H1 (cell line): ENCODE results near the gene GPR137. TPM values are rescaled to one million over a fixed set of nuclear protein-coding genes. Genes with fewer than 3 reads are reported as not detected.

Experiments
- CTCF ChIA-PET: fragments of 300-600 bp; sonication (Branson Sonifier 250); formaldehyde crosslinking; loops from one replicate; lab custom pipeline; 2021; ENCODE audit not compliant: partially characterized antibody; lab: Charles Lee
- POLR2A ChIA-PET: fragments of 300-600 bp; sonication (Branson Sonifier 250); formaldehyde crosslinking; loops from one replicate; lab custom pipeline; 2021; ENCODE audit warnings: inconsistent platforms; ENCODE audit not compliant: partially characterized antibody; lab: Charles Lee
- DNase-seq, 2 experiments: peaks; one replicate each; pipeline versions ENCODE4 v3.0.0 to v3.0.0-alpha.2; 2010 to 2022; ENCODE audit warnings: low spot score in 2 of 2, low read depth in 1 of 2, mixed read lengths in 1 of 2
- FAIRE-seq: peaks from 2 replicates; lab custom pipeline; 2011; peaks lifted over from hg19 to GRCh38; lab: Jason Lieb, UNC
- H2AFZ ChIP-seq: 2 replicates; pipeline ENCODE4 v1.8.1; 2012; ENCODE audit warnings: low read length, inconsistent platforms
- H2AK5ac ChIP-seq: 2 replicates; pipeline ENCODE4 v1.6.1; 2013; ENCODE audit warnings: low read depth, low read length
- H2BK120ac ChIP-seq: replicated peaks from 2 replicates; pipeline ENCODE3; 2013; ENCODE audit warnings: low read depth, low read length, inconsistent platforms
- H2BK12ac ChIP-seq: 2 replicates; pipeline ENCODE4 v1.6.1; 2013; ENCODE audit warnings: low read depth, low read length
- H2BK15ac ChIP-seq: 2 replicates; pipeline ENCODE4 v1.6.1; 2013; ENCODE audit warnings: low read length
- H2BK20ac ChIP-seq: 2 replicates; pipeline ENCODE4 v1.6.1; 2013; ENCODE audit warnings: low read length
- H2BK5ac ChIP-seq: 2 replicates; pipeline ENCODE4 v1.6.1; 2013; ENCODE audit warnings: low read depth, low read length
- H3K14ac ChIP-seq: 2 replicates; pipeline ENCODE4 v1.6.1; 2013; ENCODE audit warnings: inconsistent platforms; ENCODE audit not compliant: insufficient read length
- H3K18ac ChIP-seq: 2 replicates; pipeline ENCODE4 v1.6.1; 2013; ENCODE audit warnings: low read length; ENCODE audit errors: extremely low read depth
- H3K23ac ChIP-seq: 2 replicates; pipeline ENCODE4 v1.6.1; 2013; ENCODE audit warnings: inconsistent platforms; ENCODE audit not compliant: insufficient read length
- H3K23me2 ChIP-seq: 2 replicates; pipeline ENCODE4 v1.6.1; 2013; ENCODE audit warnings: low read depth, low read length
- H3K27ac ChIP-seq: 2 replicates; pipeline ENCODE4 v1.6.1; 2011; ENCODE audit warnings: low read depth, low read length, inconsistent platforms
- H3K27me3 ChIP-seq, 4 experiments: replicated peaks in 1 of 4; 1 replicate in 1 of 4; 2 replicates in 3 of 4; pipeline versions ENCODE4 v1.6.1 to v1.8.1; 2011 to 2013; ENCODE audit warnings: low read length in 3 of 4, mild to moderate bottlenecking in 3 of 4, inconsistent platforms in 2 of 4, mixed read lengths in 2 of 4, moderate library complexity in 1 of 4; ENCODE audit not compliant: control insufficient read depth in 3 of 4, insufficient read depth in 3 of 4; ENCODE audit errors: extremely low read depth in 1 of 4
- H3K36me3 ChIP-seq, 4 experiments: 2 replicates each; pipeline versions ENCODE4 v1.6.1 to v1.8.1; 2011 to 2013; ENCODE audit warnings: mild to moderate bottlenecking in 4 of 4, low read length in 3 of 4, moderate library complexity in 2 of 4, control low read depth in 1 of 4, inconsistent platforms in 1 of 4; ENCODE audit not compliant: insufficient read depth in 4 of 4, control insufficient read depth in 2 of 4
- H3K4ac ChIP-seq: replicated peaks from 2 replicates; pipeline ENCODE3; 2013; ENCODE audit warnings: low read length, low read depth, mixed read lengths, inconsistent platforms; ENCODE audit not compliant: insufficient read length
- H3K4me1 ChIP-seq, 4 experiments: replicated peaks in 1 of 4; 1 replicate in 1 of 4; 2 replicates in 3 of 4; pipeline versions ENCODE4 v1.6.1 to v1.8.1; 2011 to 2013; ENCODE audit warnings: low read length in 3 of 4, inconsistent platforms in 2 of 4, mixed read lengths in 1 of 4; ENCODE audit not compliant: insufficient read depth in 4 of 4, control insufficient read depth in 3 of 4
- H3K4me2 ChIP-seq, 2 experiments: 2 replicates each; pipeline versions ENCODE4 v1.6.1 to v1.8.1; 2011 to 2013; ENCODE audit warnings: low read depth in 2 of 2, low read length in 2 of 2, control low read depth in 1 of 2, inconsistent platforms in 1 of 2, mild to moderate bottlenecking in 1 of 2; ENCODE audit not compliant: insufficient read depth in 1 of 2
- H3K4me3 ChIP-seq, 4 experiments: fragments of 200-600, 300-600 bp in 1 of 4; sonication (generic), shearing (Covaris generic), sonication (Bioruptor Twin) in 1 of 4; 2 replicates each; pipeline versions ENCODE4 v1.5.1 to v1.8.1; 2011 to 2016; ENCODE audit warnings: low read length in 4 of 4, low read depth in 3 of 4, control low read depth in 2 of 4, inconsistent platforms in 2 of 4, mild to moderate bottlenecking in 2 of 4, mixed read lengths in 1 of 4, moderate library complexity in 1 of 4; ENCODE audit not compliant: insufficient read depth in 2 of 4; ENCODE audit errors: extremely low read depth in 1 of 4
- H3K56ac ChIP-seq: replicated peaks from 2 replicates; pipeline ENCODE3; 2013; ENCODE audit warnings: low read depth, mild to moderate bottlenecking, mixed read lengths, low read length, inconsistent platforms; ENCODE audit not compliant: insufficient read length
- H3K79me1 ChIP-seq: 2 replicates; pipeline ENCODE4 v1.6.1; 2013; ENCODE audit warnings: low read depth, low read length, control low read depth
- H3K79me2 ChIP-seq, 2 experiments: 2 replicates each; pipeline versions ENCODE4 v1.6.1 to v1.8.1; 2012 to 2013; ENCODE audit warnings: low read length in 2 of 2, mild to moderate bottlenecking in 2 of 2, inconsistent platforms in 1 of 2; ENCODE audit not compliant: insufficient read depth in 2 of 2, control insufficient read depth in 1 of 2
- H3K9ac ChIP-seq, 4 experiments: replicated peaks in 1 of 4; 1 replicate in 1 of 4; 2 replicates in 3 of 4; pipeline versions ENCODE4 v1.6.1 to v1.8.1; 2011 to 2013; ENCODE audit warnings: low read depth in 3 of 4, low read length in 3 of 4, control low read depth in 2 of 4, mild to moderate bottlenecking in 2 of 4, moderate library complexity in 2 of 4, inconsistent platforms in 1 of 4; ENCODE audit errors: extremely low read depth in 1 of 4
- H3K9me3 ChIP-seq, 2 experiments: 2 replicates each; pipeline versions ENCODE4 v1.6.1 to v1.8.1; 2012 to 2013; ENCODE audit warnings: mild to moderate bottlenecking in 2 of 2, moderate library complexity in 2 of 2, control low read depth in 1 of 2, inconsistent platforms in 1 of 2, low read depth in 1 of 2, low read length in 1 of 2, mixed read lengths in 1 of 2; ENCODE audit not compliant: insufficient read depth in 2 of 2
- H4K20me1 ChIP-seq, 2 experiments: replicated peaks in 1 of 2; 2 replicates each; pipeline versions ENCODE3 to v1.8.1; 2011 to 2013; ENCODE audit warnings: inconsistent platforms in 2 of 2, low read length in 2 of 2, mild to moderate bottlenecking in 1 of 2; ENCODE audit not compliant: insufficient read depth in 2 of 2, control insufficient read depth in 1 of 2
- H4K5ac ChIP-seq: 2 replicates; pipeline ENCODE4 v1.6.1; 2013; ENCODE audit warnings: low read length, low read depth, mixed read lengths, inconsistent platforms; ENCODE audit not compliant: insufficient read length
- H4K8ac ChIP-seq: 2 replicates; pipeline ENCODE4 v1.8.0; 2013; ENCODE audit warnings: mild to moderate bottlenecking, moderate library complexity, low read length, inconsistent platforms; ENCODE audit not compliant: insufficient read depth; ENCODE audit errors: extremely low read depth
- H4K91ac ChIP-seq: replicated peaks from 2 replicates; pipeline ENCODE3; 2013; ENCODE audit warnings: low read length, mixed read lengths, inconsistent platforms; ENCODE audit not compliant: insufficient read length
- BACH1 ChIP-seq: IDR thresholded peaks from 2 replicates; pipeline ENCODE4 v1.6.1; 2012; ENCODE audit warnings: low read length, improper control_type of control experiment
- BRCA1 ChIP-seq: IDR thresholded peaks from 2 replicates; pipeline ENCODE4 v1.6.1; 2012; ENCODE audit warnings: low read depth, low read length, improper control_type of control experiment
- EZH2 ChIP-seq: fragments of 200-600 bp; sonication (generic); IDR thresholded peaks from 2 replicates; pipeline ENCODE4 v1.7.1; 2012; ENCODE audit warnings: low read depth, mild to moderate bottlenecking, moderate library complexity, low read length, inconsistent platforms; ENCODE audit not compliant: severe bottlenecking
- KDM1A ChIP-seq: fragments of 200-600, 300-600 bp; sonication (generic); IDR thresholded peaks from 2 replicates; pipeline ENCODE4 v1.7.1; 2016; ENCODE audit warnings: mild to moderate bottlenecking, low read length, borderline replicate concordance
- KDM5A ChIP-seq: fragments of 200-600 bp; IDR thresholded peaks from 2 replicates; pipeline ENCODE4 v1.7.1; 2012; ENCODE audit warnings: mild to moderate bottlenecking, low read length, inconsistent platforms, mixed read lengths
- RBBP5 ChIP-seq: IDR thresholded peaks from 2 replicates; pipeline ENCODE4 v1.7.1; 2012; ENCODE audit warnings: low read depth, mild to moderate bottlenecking, inconsistent platforms, low read length, moderate library complexity, borderline replicate concordance
- SAP30 ChIP-seq: fragments of 300-600 bp; sonication (generic); IDR thresholded peaks from 2 replicates; pipeline ENCODE4 v1.7.1; 2012; ENCODE audit warnings: low read length, moderate library complexity, mild to moderate bottlenecking, inconsistent platforms; ENCODE audit not compliant: insufficient read depth, insufficient replicate concordance
- SIX5 ChIP-seq: IDR thresholded peaks from 2 replicates; pipeline ENCODE4 v1.6.1; 2011; ENCODE audit warnings: mild to moderate bottlenecking, low read depth, low read length
- SP2 ChIP-seq: IDR thresholded peaks from 2 replicates; pipeline ENCODE4 v1.6.1; 2012; ENCODE audit warnings: mild to moderate bottlenecking, low read length, inconsistent platforms
- TEAD4 ChIP-seq: IDR thresholded peaks from 2 replicates; pipeline ENCODE4 v1.6.1; 2012; ENCODE audit warnings: low read depth, low read length, inconsistent platforms, mixed read lengths
- USF2 ChIP-seq: IDR thresholded peaks from 2 replicates; pipeline ENCODE4 v1.6.1; 2011; ENCODE audit warnings: low read length, improper control_type of control experiment
- WGBS, 2 experiments: shearing (Covaris generic) in 1 of 2; methylation state at CpG; one replicate each; pipeline versions ENCODE4 v1.1.6 to v1.1.7; 2013 to 2015; ENCODE audit warnings: low lambda C conversion rate in 2 of 2, mixed read lengths in 2 of 2, inconsistent platforms in 1 of 2, low coverage in 1 of 2, missing lambda C conversion rate in 1 of 2; ENCODE audit not compliant: insufficient replicate concordance in 2 of 2, insufficient coverage in 1 of 2, insufficient read length in 1 of 2; ENCODE audit errors: extremely low coverage in 1 of 2, missing lambda C conversion rate in 1 of 2; 5-methylcytosine and 5-hydroxymethylcytosine counted together
- polyA plus RNA-seq, 7 experiments: library from polyadenylated mRNA; depleted of rRNA in 3 of 7; stranded (reverse) in 5 of 7; unstranded in 2 of 7; fragments of >200 nt in 5 of 7; fragments of 200-250 nt in 2 of 7; gene quantifications; 1 replicate in 5 of 7; 2 replicates in 1 of 7; 4 replicates in 1 of 7; pipeline versions ENCODE4 v1.2.1 to v1.2.3, GENCODE V29; 2011 to 2013; ENCODE audit warnings: missing spikeins in 2 of 7, mixed read lengths in 2 of 7
- total RNA-seq: library from RNA; stranded (reverse); fragmentation: NEBNext Ultra II Directional; extraction: Animal tissue kit (Norgen Biotek cat#: 25700); gene quantifications from 2 replicates; pipeline ENCODE4 v1.2.1, GENCODE V29; 2021

The GPR137 gene
- total and polyA plus RNA-seq, 2 of the 8 experiments (the other 6 are each of a cell fraction or from before 2014, with no cell fraction given), result 36.2 to 37.8 TPM

- H3K9ac ChIP-seq, result no peak overlapping the region
- TF ChIP-seq RBBP5, result no peak
- TF ChIP-seq EZH2, result no peak
- no peak for TF ChIP-seq SP2
- no peak for TF ChIP-seq KDM1A
- TF ChIP-seq BACH1, result no peak
- TF ChIP-seq SAP30, result no peak
- no peak for TF ChIP-seq SIX5
- TF ChIP-seq USF2, result no peak
- no peak for TF ChIP-seq BRCA1
- no peak for TF ChIP-seq TEAD4
- no peak for TF ChIP-seq KDM5A
These were observed 18.3 kb upstream of the GPR137 start for GRCh38 chr11:64267207-64267945.

More at GRCh38 chr11:64267207-64267945, 18.3 kb upstream of the GPR137 start:
- peaks cover 0 to 11% (median 5%) of the 10 kb centered on the region in 4 experiments; a peak in 5 of 7 replicates for H3K4me1 ChIP-seq
- no peak overlapping the region for H3K56ac ChIP-seq
- no peak overlapping the region for H3K14ac ChIP-seq
- no peak overlapping the region for H3K4me2 ChIP-seq
- H3K23ac ChIP-seq, result no peak overlapping the region
- no peaks in the 10 kb centered on the region for H3K27me3 ChIP-seq
- 92% methylated on average over 27 of the region's 27 CpGs; no CpG with 5 or more reads in 1 of the 2 experiments for WGBS, 2 experiments
- CTCF ChIA-PET, result interaction anchor here (0.6 to 13.7 kb wide), 12 partner anchors 11 to 1592 kb away, joined by 3 to 168 read pairs (median 4); partner anchors contain the start of genes BAD, CATSPERZ, ESRRA and NUDT22
- FAIRE-seq (no peak), DNase-seq (no peak)
- no peak overlapping the region for H2AK5ac ChIP-seq
- no peak overlapping the region for H2BK15ac ChIP-seq
- H4K8ac ChIP-seq, result no peak overlapping the region
- H3K79me2 ChIP-seq, result 0 out of 4 replicates have a peak, but pooled peaks cover 0 to under 1% of the 10 kb centered on the region in 2 experiments
- H2BK120ac ChIP-seq, result no peak overlapping the region
- H2AFZ ChIP-seq, result no peak overlapping the region
- no peak overlapping the region for H2BK12ac ChIP-seq
- no peak overlapping the region for H4K91ac ChIP-seq
- no peak overlapping the region for H3K18ac ChIP-seq
- peaks cover 10 to 41% (median 15%) of the 10 kb centered on the region in 4 experiments for H3K36me3 ChIP-seq
- no peaks in the 10 kb centered on the region for H3K79me1 ChIP-seq
- no peak overlapping the region for H3K4me3 ChIP-seq
- no peak overlapping the region for H2BK20ac ChIP-seq
- H3K23me2 ChIP-seq, result peaks cover 4% of the 10 kb centered on the region
- H4K5ac ChIP-seq, result no peak overlapping the region
- H4K20me1 ChIP-seq, result peaks cover 4 to 9% of the 10 kb centered on the region in 2 experiments
- POLR2A ChIA-PET, result interaction anchor here (0.6 to 11.9 kb wide), 10 partner anchors 10 to 61 kb away, joined by 3 to 352 read pairs (median 36); partner anchors contain the start of genes BAD, ESRRA, FERMT3 and FKBP2
- H3K27ac ChIP-seq, result no peak overlapping the region
- H3K9me3 ChIP-seq, result no peaks in the 10 kb centered on the region
- no peak overlapping the region for H2BK5ac ChIP-seq
- no peak overlapping the region for H3K4ac ChIP-seq
